NCI-H345 (cell line): ENCODE data around the gene SLC30A2.

Experiments used
- DNase-seq: peaks from one replicate; lab custom pipeline; 2025; lab: John Stamatoyannopoulos, UW

SLC30A2 gene

GRCh38 chr1:25996966-25997827 lies 48.7 kb downstream of the SLC30A2 start:
- DNase-seq = peak; percentile 11

- no peak for DNase-seq
Measured at GRCh38 chr1:25994402-25995150, 51.3 kb downstream of the SLC30A2 start.

- DNase-seq = no peak
Measured at GRCh38 chr1:25993197-25993951, 52.5 kb downstream of the SLC30A2 start.

GRCh38 chr1:25992689-25993171 lies 53.2 kb downstream of the SLC30A2 start:
- DNase-seq = no peak

GRCh38 chr1:25991937-25992688 lies 53.8 kb downstream of the SLC30A2 start:
- DNase-seq = no peak

GRCh38 chr1:25990702-25991395 lies 55.1 kb downstream of the SLC30A2 start:
- DNase-seq = no peak

- no peak for DNase-seq
Measured at GRCh38 chr1:25990251-25990650, 55.7 kb downstream of the SLC30A2 start.

- DNase-seq = no peak
Measured at GRCh38 chr1:25989440-25990234, 56.3 kb downstream of the SLC30A2 start.

- no peak for DNase-seq
Measured at GRCh38 chr1:25987951-25988350, 58.0 kb downstream of the SLC30A2 start.
